OCI-M1 (cell line): ENCODE data around the gene TP53.
"Not testable (repeated sequence)": the region's sequence is repeated elsewhere in the genome, so short reads cannot be mapped to it uniquely, and the experiment has no call there.

ENCODE experiments used
- DNase-seq: peaks from one replicate; lab custom pipeline; 2025; lab: John Stamatoyannopoulos, UW

Gene TP53

DNA sequence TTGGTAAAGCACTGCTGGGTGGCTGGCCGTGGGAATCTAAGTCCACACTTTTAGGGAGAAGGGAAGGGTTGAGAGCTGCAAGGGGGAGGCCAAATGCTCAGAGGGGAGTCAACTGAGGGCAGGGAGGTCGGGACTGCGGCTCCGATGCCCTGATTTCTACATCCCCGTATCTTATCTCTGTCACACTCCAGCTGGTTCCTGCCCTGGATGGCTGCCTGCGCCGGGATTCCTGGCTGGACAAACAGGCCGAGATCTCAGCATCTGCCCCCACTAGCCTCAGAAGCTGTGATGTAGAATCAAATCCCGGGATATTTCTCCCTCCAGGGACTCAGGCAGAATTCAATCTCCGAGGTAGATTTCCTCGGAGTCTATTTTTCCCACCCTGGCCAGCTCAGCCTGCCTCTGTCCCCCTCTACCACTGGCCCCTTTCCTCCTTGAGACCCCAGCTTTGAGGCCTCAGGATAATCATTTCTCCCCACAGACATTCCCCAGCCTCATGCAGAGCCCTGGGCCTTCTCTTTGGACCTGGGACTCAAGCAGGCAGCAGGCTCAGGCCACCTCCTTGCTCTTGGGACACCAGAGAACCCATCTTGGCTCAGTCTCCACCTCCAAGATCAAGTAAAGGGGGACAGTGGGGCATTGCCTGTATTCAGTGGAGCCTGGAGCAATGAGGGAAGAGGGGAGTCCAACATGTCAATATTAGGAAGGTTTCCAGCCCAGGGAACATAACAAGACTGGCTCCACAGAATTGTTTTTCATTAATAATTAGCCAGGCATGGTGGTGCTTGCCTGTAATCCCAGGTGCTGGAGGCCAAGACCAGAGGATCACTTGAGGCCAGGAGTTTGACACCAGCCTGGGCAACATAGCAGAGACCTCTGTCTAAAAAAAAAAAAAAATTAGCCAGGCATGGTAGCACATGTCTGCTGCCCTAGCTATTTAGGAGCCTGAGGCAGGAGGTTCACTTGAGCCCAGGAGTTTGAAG, 55.6 kb downstream of the TP53 start:
- no peak for DNase-seq

DNA sequence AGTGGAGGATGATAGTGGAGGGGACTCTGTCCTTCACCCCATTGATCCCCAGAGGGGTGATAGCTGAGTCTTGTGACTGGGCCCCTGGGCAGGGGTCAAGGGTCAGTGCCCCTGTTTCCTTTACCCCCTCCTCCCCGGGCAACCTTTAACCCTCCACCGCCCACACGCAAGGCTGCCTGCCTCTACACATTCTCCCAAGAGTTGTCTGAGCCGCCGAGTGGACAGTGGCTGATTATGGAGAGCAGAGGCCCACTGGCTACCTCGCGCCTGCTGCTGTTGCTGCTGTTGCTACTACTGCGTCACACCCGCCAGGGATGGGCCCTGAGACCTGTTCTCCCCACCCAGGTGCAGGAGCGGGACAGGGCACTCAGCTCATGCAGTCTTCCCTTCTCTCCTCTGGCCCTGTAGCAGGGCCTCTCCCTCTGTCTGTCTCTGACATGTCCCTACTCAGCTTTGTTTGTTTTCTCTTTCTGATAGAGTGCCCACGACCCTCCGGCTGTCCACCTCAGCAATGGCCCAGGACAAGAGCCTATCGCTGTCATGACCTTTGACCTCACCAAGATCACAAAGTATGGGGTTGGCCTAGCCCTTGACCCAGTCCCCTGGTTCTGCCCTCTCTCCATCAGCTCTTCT, 57.2 kb downstream of the TP53 start, which contains the start of gene SHBG:
SHBG (plus strand) TSS at position 197 of the 633 bp plus-strand sequence; CDS start at position 235, 38 bp downstream.
- DNase-seq: no peak

DNA sequence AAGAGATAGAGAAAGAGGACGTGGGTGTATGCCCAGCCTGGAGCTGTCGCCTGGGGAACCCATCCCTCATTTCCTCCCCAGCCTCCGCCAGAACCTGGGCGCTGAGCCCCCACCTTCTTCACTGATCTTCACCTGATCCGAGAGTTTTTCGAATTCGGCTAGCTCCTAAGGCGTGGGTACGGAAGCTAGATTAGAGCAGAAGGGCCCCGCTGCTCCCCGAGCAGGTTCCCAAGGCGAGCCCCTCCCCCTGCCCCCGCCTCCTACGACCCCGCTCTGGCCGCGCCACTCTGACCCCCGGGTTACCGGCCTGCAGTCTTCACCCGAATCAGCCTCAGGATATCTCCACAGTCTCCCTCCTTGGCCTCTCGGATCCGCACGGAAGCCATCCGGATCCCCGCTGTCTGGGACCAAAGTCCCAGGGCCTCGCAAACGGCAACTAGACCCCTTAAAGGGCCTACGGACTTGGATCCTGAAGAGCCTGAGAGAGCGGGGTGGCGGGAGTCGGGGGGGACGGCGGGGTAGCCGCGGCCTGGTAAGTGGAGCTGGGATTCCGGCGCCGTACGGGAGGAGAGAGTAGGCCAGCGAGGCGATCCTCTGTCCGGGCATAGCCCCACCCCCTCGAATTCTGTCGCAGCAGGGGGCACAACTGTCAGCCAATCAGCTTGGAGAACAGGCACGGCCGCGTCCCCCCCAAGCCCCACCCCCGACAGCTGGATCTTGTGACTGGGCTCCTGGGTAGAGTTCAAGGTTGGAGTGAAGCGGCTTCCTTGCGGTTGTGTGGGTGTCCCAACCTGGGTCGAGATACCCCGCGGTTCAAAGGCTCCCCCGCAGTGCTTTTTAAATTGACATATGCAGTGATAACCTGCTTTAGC, 59.8 kb downstream of the TP53 start, which contains the start of gene SAT2:
SAT2 (minus strand) TSS at position 572 of the 872 bp plus-strand sequence; CDS start at position 386, 186 bp downstream.
- DNase-seq: peak; percentile 95

DNA sequence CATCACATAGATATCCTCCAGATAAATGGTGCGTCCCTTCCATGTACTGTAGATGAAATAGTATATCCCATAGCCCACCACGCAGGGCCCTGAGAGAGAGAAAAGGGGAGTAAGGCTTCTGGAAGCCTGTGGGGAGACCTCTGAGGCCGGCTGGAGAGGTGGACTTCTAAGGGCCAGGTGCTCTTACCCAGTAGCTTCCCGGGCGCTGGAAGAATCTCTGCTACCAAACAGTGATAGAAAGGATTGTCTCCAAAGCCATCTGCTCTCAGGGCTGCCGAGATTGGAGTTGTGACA, 60.4 kb downstream of the TP53 start:
- peak; percentile 51 for DNase-seq

DNA sequence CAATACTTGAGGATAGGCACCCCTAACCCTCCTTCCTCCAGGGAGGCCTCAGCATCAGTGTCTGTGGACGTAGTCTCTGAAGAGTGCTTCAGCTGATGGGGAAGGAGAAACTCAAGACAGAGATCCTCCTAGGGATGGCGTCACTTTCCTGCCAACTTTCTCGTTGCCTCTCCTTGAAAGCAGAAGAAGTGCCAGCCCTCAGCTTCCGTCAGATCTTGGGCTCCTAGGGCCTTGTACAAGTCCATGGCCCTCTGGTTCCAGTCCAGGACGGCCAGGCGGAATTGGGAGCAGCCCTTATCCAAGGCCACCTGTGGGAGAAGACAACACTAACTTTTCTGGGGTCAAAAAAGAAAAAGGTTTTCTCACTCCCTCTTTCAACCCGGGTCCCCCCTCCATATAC, 61.0 kb downstream of the TP53 start:
- DNase-seq: no peak

DNA sequence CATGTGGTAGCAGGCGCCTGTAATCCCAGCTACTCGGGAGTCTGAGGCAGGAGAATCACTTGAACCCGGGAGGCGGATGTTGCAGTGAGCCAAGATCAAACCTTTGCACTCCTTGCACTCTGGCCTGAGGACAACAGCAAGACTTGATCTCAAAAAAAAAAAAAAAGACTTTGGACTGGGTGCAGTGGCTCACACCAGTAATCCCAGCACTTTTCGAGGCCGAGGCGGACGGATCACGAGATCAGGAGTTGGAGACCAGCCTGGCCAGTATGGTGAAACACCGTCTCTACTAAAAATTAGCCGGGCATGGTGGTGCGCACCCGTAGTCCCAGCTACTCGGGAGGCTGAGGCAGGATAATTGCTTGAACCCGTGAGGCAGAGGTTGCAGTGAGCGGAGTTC, 61.5 kb downstream of the TP53 start:
- DNase-seq: not testable (repeated sequence)

DNA sequence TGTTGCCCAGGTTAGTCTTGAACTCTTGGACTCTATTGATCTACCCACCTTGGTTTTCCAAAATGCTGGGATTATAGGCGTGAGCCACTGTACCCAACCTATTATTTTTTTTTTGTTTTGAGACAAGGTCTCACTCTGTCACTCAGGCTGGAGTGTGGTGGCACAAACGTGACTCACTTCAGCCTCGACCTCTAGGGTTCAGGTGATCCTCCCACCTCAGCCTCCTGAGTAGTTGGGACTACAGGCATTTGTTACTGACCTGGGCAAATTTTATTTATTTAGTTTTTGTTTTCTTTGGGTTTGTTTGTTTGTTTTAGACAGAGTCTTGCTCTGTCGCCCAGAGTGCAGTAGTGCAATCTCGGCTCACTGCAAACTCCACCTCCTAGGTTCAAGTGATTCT, 63.6 kb downstream of the TP53 start:
- no peak for DNase-seq

DNA sequence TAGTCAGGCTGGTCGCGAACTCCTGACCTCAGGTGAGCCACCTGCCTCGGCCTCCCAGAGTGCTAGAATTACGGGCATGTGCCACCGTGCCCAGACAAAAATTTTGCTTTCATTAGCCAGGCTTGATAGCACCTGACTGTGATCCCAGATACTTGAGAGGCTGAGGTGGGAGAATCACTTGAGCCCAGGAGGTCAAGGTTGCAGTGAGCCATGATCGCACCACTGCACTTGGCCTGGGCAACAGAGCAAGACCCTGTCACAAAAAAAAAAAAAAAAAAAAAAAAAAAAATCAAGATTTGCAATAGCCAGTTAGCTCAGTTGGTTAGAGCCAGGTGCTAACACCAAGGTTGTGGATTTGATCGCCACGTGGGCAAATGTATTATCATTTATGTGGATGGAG, 66.5 kb downstream of the TP53 start:
- no peak for DNase-seq

DNA sequence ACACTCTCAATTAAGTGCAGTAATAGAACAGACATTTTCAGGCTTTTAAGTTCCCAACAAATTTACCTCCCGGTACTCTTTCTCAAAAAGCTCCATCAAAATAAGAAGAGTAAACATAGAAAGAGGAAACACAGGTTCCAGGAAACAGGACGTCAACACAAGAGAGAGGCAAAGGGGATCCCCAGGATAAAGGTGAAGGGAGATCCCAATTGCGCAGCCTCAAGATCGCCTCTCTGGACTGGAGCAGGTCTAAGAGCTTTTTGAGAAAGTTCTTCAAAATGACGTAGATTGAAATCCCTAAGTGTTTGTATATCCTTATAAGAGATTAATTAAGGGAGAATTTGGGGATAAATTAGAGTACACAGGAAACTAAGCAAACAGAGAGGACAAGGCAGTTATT, 68.7 kb downstream of the TP53 start:
- DNase-seq: no peak
